ENCODE data around the gene SULT2B1.

SULT2B1 gene

GRCh38 chr19:48648134-48648533 is 96.2 kb downstream of the SULT2B1 start:
- DNase-seq (ENCODE audit: low read depth): no peak
- TF ChIP-seq CTCF (IDR thresholded peaks at IDR 0.05; ENCODE audit: control insufficient read depth, insufficient read depth, low read depth, low read length, missing control alignments): no peak
- no peak overlapping the region for H3K4me3 ChIP-seq (ENCODE audit: control insufficient read depth, low read depth, low read length)

Data from AG09309 (cell line).